NCI-H345 treated with DMSO at 0.1 percent for 48 hours (cell line): ENCODE results near the gene CNN1.
"Not testable (repeated sequence)": the region's sequence is repeated elsewhere in the genome, so short reads cannot be mapped to it uniquely, and the experiment has no call there.

Source experiments
- DNase-seq: peaks from one replicate; lab custom pipeline; 2025; ENCODE audit not compliant: unreplicated experiment; lab: John Stamatoyannopoulos, UW

The CNN1 gene

DNA sequence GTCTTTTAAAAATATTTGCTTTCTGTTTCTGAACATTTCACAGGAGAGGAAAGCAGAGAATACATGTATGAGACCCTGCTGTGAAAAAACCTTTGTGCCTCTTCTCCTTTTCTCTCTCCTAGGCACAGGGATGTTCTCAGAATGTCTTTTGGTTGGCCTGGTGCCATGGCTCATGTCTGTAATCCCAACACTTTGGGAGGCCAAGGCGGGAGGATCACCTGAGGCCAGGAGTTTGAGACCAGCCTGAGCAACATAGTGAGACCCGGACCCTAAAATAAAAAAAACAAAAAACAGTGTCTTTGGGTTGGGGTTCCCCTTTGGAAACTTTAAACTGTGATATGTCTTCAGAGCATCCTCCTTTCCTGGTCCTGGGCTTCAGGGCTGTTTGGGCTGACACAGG lies 60.1 kb downstream of the CNN1 start:
- no peak for DNase-seq

DNA sequence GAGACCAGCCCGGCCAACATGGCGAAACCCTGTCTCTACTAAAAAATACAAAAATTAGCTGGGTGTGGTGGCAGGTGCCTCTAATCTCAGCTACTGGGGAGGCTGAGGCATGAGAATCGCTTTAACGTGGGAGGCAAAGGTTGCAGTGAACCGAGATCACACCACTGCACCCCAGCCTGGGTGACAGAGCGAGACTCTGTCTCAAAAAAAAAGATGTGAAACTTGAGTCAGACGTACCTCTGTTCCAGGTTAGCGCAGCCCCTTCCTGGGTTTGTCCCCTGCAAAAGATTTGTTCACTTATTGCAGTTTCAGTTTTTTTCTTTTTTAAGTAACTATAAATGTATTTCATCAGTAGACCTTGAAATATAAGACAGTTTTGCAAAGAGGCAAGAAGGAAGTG lies 61.1 kb downstream of the CNN1 start:
- not testable (repeated sequence) for DNase-seq
